Stimulated activated CD8-positive, alpha-beta memory T cell treated with anti-CD3 and anti-CD28 coated beads, Interleukin-7, amount 100 ng/mL, for 1 hour (primary cell): ENCODE measurements around the gene HOMER1.

Experiments used
- DNase-seq, 2 donors: peaks; one replicate each; pipeline ENCODE4 v3.0.0-alpha.2; 2020; ENCODE audit warnings: low read depth in 2 of 2

Gene HOMER1, protein sequence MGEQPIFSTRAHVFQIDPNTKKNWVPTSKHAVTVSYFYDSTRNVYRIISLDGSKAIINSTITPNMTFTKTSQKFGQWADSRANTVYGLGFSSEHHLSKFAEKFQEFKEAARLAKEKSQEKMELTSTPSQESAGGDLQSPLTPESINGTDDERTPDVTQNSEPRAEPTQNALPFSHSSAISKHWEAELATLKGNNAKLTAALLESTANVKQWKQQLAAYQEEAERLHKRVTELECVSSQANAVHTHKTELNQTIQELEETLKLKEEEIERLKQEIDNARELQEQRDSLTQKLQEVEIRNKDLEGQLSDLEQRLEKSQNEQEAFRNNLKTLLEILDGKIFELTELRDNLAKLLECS

DNA sequence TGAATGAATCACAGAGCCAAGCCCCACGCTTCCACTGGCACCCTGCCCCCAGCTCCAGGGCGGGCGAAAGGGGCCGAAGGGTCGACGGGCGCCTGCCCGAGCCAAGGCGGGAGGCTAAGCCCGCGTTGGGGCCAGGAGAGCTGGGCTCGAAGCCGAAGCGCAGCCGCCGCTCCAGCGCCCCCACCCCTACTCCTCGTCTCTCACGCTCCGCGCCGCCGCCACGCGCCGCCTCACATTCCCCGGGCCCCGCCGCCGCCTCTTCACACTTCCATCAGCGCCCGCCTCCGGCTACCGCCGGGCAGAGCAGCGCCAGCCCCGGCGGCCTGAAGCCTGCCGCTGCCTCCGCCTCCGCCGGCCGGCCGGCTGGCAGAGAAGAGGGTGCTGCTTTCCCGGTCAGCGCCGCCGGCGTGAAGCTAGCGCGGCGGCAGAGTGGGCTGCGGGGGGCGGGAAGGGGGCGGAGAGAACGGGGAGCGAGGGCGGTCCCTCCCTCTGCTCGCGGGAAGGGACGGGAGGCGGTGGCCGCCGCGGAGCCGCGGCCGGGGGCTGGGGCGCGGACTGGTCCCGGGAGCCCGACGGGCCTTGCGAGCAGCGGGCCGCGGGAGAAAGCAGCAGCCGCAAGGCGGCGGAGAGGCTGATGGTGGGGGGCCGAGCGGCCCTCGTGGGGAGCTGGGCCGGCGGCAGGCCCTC, at the start of gene HOMER1:
TSS of gene HOMER1 (minus strand) at position 431 of the 687 bp plus-strand sequence. CDS start 1,360 bp downstream, outside the sequence.
- DNase-seq = peak; percentile 39 to 45

DNA sequence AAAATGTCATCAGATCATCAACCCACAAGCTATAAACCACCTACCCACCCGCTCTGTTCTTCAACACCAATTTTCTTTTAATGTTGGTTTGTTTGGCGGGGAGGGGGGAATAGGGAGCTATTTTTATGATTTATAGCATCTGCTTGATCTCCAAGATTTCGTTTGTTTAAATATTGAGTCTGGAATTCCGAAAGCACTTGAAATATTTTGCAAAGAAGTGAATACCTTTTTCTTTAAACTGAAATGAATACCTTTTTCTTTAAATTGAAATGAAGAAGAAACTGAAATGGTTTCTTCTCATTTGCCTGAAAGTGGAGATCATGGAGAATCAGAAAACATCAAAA, 49.3 kb upstream of the HOMER1 start:
- DNase-seq = no peak

DNA sequence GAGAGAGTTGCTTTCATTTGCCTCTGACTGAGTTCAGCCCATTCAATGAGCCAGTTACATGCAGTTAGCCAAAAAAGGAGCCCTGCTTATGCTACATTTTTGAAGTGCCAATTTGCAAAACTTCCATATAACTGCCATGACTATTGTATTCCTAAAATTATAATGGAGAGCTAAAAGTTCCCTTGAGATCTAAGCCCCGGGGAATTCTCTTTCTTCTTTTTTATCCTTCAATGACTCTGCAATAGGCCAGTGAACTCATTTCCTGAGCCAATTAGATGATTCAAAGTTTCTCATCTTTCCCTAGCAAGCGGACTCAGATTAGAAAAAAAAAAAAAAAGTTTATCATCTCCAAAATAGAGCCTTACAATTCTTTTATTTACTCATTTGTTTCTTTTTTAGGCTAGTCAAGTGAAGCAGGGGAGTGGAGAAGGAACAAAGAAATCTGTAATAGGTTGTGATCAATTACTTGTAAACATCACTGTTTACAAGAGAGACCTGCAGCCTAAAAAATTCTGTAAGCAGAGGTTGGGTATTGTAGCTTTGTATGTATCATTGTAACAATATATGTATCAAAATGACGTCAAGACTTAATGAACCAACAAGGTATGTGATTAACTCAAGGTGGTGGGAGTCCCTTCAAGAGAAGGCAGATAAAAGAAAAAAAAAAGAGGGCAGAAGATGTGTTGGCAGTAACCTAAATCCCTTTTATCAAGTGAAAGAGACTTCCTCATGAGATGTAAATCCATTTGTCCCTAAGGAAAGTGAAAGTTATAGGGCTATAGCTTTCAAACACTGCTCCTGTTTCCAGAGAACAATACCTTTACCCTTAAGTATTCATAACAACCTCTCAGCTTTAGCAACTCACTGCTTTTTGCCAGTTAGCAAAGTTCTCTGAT, 48.7 kb upstream of the HOMER1 start:
- no peak for DNase-seq

DNA sequence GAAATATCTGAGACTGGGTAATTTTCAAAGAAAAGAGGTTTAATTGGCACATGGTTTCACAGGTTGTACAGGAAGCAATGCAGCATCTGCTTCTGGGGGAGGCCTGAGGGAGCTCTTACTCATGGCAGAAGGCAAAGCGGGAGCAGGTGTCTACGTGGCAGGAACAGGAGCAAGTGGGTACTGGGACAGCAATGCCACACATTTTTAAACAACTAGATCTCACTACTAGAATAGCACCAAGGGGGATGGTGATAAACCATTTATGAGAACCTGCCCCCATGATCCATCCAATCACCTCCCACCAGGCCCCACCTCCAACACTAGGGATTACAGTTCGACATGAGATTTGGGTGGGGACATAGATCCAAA, 47.6 kb upstream of the HOMER1 start:
- no peak for DNase-seq

DNA sequence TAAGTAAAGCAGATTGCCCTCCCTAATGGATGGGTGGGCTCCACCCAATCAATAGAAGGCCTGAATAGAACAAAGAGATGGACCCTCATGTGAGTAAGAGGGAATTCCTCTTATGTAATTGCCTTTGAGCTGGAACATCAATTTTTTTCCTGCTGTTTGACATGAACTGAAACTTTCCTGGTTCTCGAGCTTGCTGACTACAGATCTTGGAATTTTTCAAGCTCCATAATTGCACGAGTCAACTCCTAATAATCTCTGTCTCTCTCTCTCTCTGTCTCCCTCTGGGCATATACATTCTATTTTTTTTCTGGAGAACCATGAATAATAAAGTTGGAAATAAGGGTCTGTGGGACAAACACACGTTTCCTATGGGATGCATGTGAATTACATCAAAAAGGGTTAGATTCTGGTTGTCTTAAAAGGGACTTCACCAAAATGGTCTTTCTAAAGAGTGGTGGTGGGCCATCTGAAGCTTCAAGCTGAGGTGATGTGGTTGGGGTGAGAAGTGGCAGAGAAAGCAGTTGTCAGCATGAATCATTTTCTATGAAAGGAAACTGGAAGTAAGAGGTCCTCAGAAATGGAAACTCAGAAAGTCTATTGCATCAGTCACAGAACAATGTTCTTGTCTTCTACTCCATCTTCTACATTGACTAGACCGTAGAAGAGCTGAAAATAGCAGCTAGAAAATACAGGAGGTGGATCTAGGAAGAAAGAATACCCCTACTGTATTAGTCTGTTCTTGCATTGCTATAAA, 47.0 kb upstream of the HOMER1 start:
- no peak for DNase-seq

DNA sequence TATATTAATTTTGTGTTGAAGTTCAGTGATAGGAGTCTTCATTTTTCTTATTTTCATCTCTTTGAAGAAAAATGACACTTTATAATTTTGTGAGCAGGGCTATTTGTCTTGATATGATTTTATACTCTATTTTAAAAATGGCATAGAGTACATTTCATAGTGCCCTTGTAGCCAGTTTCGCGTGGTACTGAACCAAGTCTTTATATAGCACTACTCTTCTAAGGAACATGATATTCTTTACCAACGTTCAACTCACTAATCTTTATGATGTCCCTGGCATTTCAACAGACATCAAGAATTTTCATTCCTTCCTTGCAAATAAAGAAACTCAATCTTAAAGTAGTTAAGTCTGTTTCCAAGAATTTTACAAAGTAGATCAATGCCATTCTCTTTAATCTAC, 41.5 kb upstream of the HOMER1 start:
- DNase-seq = no peak

DNA sequence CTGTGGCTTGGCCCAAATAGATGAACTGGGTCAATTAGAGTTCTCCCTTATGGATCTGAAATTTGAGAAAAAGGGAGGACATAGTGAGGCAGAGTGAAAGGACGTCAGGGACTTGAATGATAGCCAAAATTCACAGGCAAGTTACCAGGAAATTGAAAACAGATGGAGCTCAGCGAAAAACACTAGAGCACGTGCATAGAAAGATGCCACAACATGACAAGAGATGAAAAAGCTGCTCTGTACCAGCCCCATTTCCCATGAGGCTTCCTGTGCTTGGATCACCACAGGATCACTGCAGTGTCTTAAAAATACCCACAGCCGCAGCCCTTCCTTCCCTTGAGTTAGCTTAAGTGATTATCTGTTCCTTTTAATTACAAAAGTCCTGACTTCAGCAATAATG, 39.0 kb upstream of the HOMER1 start:
- DNase-seq = no peak

DNA sequence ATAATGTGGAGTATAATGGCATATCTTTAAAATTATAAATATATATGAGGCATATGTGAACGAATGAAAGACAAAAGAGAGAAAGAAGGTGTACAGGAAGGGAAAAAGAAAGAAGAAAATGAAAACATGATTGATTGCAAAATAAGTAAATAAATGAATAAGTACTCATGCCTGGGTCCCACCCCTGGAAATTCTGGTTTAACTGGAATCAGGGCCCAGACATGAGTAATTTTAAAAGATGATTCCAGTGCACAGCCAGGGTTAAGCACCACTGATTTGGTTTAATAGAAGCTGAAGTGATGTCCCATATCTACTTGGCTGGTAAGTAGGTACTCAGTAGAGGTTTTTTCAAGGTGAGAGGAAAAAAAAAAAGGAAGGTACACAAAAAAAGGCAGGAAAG, 34.0 kb upstream of the HOMER1 start:
- no peak for DNase-seq

DNA sequence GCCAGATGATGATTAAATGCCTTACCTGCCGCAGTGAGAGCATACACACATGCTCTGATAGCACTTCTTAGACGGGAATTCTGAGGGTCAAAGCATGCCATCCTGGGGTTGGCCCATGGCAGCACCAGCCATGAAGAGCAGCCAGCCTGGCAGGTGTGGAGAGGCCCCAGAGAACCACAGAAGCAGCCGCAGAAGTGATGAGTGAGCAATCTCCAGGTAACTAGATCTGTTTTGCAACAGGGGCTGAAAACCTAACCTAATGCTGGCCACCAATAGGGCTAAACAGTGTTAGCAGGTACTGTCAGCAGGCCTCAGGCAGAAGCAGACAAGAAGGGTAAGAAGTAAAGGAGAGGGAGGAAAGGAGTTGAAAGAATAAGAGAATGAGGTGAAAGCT, 33.5 kb upstream of the HOMER1 start:
- no peak for DNase-seq

DNA sequence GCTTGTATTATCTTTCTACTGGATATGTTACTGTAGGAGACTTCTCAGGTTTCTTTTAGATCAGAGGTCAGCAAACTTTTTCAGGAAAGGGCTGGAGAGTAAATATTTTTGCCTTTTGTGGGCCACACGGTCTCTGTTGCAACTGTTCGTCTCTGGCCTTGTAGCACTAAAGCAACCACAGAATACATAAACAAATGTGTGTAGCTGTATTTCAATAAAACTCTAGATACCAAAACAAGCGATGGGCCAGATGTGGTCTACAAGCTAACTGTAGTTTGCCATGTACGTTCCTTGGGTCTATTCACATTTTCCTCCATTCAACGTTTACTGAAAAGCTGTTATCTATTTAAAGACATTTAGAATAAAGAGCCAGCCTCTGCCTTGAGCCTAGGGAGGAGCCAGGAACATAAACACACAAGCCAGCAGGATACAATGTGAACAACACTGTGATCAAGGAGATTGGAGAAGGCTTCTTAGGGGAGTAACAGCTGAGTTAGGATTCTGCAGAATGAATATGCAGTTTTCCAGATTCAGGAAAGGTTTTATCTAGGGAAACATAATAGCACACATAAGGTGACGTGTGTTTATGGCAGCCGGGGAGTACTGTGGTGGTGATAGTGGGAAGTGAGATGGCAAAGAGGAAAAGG, 33.0 kb upstream of the HOMER1 start:
- DNase-seq = no peak

DNA sequence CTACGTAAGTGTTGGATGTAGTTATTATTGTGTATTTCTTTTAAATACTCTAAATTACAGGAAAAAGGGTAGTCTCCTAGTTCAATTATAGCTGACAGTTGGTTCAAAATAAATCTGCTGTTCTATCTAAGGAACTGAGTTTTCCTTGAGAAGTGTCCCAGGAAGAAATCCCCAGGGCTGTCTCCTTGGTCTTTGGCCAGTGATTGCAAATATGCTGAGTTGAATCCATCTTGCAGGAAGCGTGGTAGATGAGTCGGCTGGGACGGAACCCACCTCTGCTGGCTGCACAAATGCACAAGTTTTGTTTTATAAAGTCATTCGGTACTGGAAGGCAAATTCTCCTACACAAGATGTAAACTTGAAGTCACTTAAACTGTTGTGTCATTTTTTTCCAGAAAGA, 30.2 kb upstream of the HOMER1 start:
- DNase-seq = no peak

DNA sequence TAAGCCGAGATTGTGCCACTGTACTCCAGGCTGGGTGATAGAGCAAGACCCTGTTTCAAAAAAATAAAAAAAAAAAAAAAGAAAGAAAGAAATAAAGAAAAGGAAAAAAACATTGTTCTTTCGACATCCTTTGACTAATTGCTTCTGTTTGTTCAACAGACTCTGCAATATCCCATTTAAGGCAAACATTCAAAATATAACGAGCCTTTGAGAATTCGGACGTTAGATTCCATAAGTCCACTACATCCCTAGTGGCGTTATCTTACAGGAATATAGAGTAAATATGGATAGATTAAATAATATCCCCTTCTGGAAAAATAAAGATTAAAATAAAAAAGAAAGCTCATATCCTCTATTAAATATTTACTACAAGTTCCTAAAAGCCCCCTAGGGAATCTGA, 27.0 kb upstream of the HOMER1 start:
- no peak for DNase-seq

DNA sequence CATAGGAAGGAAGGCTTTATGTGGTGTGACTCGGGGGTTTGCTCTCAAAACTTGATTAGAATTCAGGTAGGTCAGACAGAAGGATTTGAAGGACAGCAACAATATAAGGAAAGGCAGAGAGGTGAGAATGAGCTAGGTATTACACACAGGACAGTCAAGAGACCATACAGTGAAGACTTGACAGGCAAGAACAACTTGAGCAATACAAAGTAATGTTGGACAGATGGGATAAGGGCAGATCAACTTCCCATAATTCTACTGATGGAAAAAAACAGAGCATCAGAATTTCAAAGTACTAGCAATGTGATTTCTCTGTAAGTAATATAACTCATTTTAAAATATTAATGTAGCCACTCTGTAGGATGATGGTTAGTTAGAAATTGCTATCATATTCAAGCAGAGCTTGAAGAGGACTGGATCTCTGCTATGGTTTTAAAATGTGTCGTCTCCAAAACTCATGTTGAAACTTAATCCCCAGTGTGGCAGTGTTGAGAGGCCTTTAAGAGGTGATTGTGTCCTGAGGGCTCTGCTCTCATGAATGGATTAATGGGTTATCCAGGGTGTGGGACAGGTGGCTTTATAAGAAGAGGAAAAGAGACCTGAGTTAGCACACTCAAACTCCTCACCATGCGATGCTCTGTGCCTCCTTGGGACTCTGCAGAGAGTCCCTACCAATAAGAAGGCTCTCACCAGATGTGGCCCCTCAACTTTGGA, 22.4 kb upstream of the HOMER1 start:
- no peak for DNase-seq

DNA sequence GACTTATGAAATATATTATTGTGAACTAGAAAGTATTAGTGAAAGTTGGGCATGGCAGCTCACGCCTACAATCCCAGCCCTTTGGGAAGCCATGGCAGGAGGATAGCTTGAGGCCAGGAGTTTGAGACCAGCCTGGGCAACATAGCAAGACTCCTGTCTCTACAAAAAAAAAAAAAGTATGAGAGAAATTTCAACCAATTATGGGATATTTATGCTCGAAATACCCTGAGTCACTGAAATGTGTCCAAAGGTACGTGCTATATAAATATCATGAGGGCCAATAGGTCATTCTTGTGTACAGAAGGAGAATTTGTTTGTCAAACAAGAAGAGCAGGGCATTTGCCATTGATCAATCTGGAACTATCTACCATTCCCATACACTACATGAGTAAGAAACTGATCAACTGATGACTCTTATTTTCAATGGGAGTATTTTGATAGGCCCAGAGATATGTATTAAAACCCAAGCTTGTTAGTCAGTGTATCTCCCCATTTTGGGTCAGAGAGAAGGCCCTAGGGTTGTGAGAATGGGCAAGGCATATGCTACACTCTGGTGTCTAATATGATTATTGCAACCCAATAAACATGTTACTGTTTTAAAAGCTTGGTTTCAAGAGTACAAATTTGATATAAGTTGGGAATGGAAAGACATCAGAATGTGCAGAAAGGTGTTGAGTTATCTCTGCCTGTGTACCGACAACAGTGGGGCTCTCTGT, 21.7 kb upstream of the HOMER1 start:
- DNase-seq = no peak

DNA sequence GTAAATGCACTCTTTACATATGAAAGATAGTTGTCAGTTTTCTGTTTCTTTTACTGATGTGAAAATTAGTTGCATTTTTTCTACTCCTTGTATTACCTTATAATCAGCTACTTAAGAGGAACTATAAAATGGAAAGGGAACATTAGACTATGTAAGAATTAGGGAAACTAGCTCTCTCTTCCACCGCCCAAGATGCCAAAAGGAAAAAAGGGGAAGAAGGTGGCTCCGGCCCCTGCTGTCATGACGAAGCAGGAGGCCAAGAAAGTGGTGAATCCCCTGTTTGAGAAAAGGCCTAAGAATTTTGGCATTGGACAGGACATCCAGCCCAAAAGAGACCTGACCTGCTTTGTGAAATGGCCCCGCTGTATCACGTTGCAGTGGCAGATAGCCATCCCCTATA, 15.2 kb upstream of the HOMER1 start:
- no peak for DNase-seq

DNA sequence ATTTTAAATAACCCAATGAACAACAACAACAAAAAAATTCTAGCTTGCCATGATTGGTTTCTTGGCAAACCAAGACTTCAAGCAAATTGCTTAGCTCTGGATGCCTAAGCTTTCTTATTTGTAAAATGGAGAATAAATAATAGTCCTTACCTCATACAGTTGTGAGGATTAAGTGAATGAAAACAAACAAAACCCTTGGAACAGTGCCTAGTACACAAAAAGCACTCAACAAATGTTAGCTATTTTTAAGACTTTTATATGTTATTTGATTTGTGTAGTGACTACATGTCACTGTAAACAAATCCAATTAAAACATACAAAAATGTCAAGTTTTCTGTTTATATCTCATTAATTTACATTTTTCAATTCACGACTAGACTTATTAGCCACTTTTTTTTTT, 13.5 kb upstream of the HOMER1 start:
- no peak for DNase-seq

DNA sequence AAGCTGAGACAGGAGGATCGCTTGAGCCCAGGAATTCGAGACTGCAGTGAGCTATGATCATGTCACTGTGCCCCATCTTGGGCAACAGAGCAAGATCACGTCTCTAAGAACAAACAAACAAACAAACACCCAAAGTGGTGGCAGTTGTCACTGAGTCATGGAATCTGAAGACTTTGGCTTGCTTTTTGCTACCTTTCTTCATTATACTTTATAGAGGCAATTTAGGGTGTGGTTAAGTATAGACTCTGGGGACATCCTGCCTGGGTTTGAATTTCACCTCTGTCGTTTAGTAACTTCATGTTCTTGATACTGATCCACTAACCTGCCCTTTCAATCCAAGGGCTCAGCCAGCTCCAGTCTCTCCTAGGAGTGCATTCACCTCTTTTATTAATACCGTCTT, 13.0 kb upstream of the HOMER1 start:
- no peak for DNase-seq

DNA sequence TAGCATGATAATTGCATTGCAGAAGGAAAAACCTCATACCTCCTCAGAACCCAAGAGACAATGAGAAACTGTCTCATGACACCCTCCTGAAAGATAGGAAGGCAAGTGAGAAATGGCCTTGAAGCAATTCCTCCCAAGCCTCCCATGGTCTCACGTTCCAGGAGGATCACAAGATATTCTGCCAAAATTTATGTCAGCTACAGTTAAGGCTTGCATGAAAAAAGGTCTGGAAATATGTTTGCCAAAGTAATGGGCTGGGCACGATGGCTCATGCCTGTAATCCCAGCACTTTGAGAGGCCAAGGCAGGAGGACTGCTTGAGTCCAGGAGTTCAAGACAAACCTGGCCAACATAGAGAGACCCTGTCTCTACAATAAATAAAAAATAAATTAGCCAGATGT, 12.6 kb upstream of the HOMER1 start:
- no peak for DNase-seq

DNA sequence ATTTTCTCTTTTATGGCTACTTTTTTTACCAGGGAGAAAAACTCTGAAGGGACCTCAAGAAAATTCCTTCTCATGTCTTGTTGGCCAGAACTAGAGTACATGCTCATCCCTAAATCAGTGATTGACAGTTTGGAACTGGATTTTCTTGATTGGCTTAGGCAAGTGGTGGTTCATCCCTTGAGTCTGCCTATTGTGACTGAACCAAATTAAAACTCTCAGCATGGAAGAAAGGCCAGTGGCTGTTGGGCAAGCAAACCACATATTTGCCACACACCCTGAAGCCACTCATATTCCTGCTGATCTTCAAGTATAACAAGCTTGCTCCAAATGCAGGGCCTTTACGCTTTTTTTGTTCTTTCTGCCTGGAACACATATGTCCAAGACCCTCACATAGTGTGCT, 7.2 kb upstream of the HOMER1 start:
- no peak for DNase-seq

DNA sequence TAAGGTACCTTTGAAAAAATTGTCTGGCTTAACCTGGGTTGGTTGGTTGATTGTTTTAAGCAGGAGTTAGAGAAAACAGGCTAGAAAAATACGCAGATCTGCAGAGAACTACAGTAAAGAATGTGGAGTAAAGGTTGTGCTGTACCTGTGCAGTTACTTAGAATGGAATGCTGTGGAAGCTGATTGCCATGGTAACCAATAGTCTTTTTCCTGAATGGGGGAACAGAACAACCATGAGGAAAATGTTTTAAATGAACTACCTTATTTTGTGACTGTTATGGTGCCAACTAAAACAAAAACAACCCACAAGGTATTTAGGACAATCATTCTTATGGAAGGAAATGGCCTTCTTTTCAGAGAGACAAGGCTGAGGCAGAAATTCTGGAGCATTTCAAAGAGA, 4.8 kb upstream of the HOMER1 start:
- no peak for DNase-seq
